Hepatocyte (in vitro differentiated cells): ENCODE data around the gene ANKHD1. TPM values are rescaled to one million over a fixed set of nuclear protein-coding genes. Genes with fewer than 3 reads are reported as not detected.
"Not testable (repeated sequence)": the region's sequence is repeated elsewhere in the genome, so short reads cannot be mapped to it uniquely, and the experiment has no call there.

Experiments
- DNase-seq: peaks from one replicate; pipeline ENCODE4 v3.0.0-alpha.2; 2016; ENCODE audit warnings: low spot score
- H2AFZ ChIP-seq: fragments of 200-600 bp; sonication (generic); 2 replicates; pipeline ENCODE4 v1.6.0; 2016; ENCODE audit warnings: antibody characterized with exemption, mild to moderate bottlenecking
- H3K27ac ChIP-seq: fragments of 200-600 bp; sonication (generic); 2 replicates; pipeline ENCODE4 v1.5.1; 2016; ENCODE audit warnings: mild to moderate bottlenecking
- H3K27me3 ChIP-seq: fragments of 200-600 bp; sonication (generic); 2 replicates; pipeline ENCODE4 v1.6.1; 2016
- H3K36me3 ChIP-seq: fragments of 200-600 bp; sonication (generic); replicated peaks from 2 replicates; pipeline ENCODE4 v1.5.1; 2016; ENCODE audit warnings: low read depth; ENCODE audit not compliant: insufficient read depth
- H3K4me1 ChIP-seq: fragments of 200-600 bp; sonication (generic); 2 replicates; pipeline ENCODE4 v1.5.1; 2016; ENCODE audit warnings: mild to moderate bottlenecking, moderate library complexity; ENCODE audit not compliant: insufficient read depth
- H3K4me2 ChIP-seq: fragments of 200-600 bp; sonication (generic); 2 replicates; pipeline ENCODE4 v1.6.0; 2016
- H3K4me3 ChIP-seq: fragments of 200-600 bp; sonication (generic); 2 replicates; pipeline ENCODE4 v1.5.1; 2016; ENCODE audit warnings: mild to moderate bottlenecking
- H3K79me2 ChIP-seq: fragments of 200-600 bp; sonication (generic); 2 replicates; pipeline ENCODE4 v1.6.0; 2017; ENCODE audit warnings: mild to moderate bottlenecking
- H3K9me2 ChIP-seq: fragments of 200-600 bp; sonication (generic); replicated peaks from 2 replicates; pipeline ENCODE4 v1.6.0; 2017; ENCODE audit warnings: mild to moderate bottlenecking; ENCODE audit not compliant: insufficient read depth
- H3K9me3 ChIP-seq: fragments of 200-600 bp; sonication (generic); 2 replicates; pipeline ENCODE4 v1.5.1; 2016; ENCODE audit warnings: low read depth, mild to moderate bottlenecking
- H4K20me1 ChIP-seq: fragments of 200-600 bp; sonication (generic); 2 replicates; pipeline ENCODE4 v1.6.0; 2016; ENCODE audit warnings: mild to moderate bottlenecking; ENCODE audit not compliant: insufficient read depth, poor library complexity, severe bottlenecking
- CTCF ChIP-seq: fragments of 200-600 bp; sonication (generic); IDR thresholded peaks from 2 replicates; pipeline ENCODE4 v1.5.1; 2016; ENCODE audit warnings: antibody characterized with exemption, mild to moderate bottlenecking; ENCODE audit not compliant: poor library complexity
- EZH2 ChIP-seq: fragments of 200-600 bp; sonication (generic); IDR thresholded peaks from 2 replicates; pipeline ENCODE4 v1.6.1; 2016; ENCODE audit warnings: antibody characterized with exemption, mild to moderate bottlenecking, borderline replicate concordance
- EZH2phosphoT487 ChIP-seq: fragments of 200-600 bp; sonication (generic); IDR thresholded peaks from one replicate; pipeline ENCODE4 v1.6.1; 2018; ENCODE audit warnings: antibody characterized with exemption, mild to moderate bottlenecking, low read depth, moderate library complexity; ENCODE audit not compliant: unreplicated experiment, severe bottlenecking
- whole genome bisulfite sequencing: methylation state at CpG from one replicate; pipeline ENCODE4 v1.1.6; 2016; ENCODE audit warnings: low lambda C conversion rate; ENCODE audit errors: missing lambda C conversion rate; 5-methylcytosine and 5-hydroxymethylcytosine counted together
- polyA plus RNA-seq: library from polyadenylated mRNA; unstranded; fragments of >200 nt; fragmentation: Nextera tagmentation; extraction: Ambion mirVana; gene quantifications from 2 replicates; pipeline ENCODE4 v1.2.1, GENCODE V29; 2016
- total RNA-seq: library from RNA; depleted of rRNA; stranded (reverse); fragments of >200 nt; gene quantifications from 2 replicates; pipeline ENCODE4 v1.2.3, GENCODE V29; 2014

ANKHD1 gene
- total and polyA plus RNA-seq, 2 experiments from 2014 or later = 53.6 to 70.7 TPM

- Histone ChIP-seq H3K79me2 (no peaks in the 10 kb centered on the region), H3K9me3 (no peaks in the 10 kb centered on the region), H4K20me1 (no peaks in the 10 kb centered on the region), H3K27ac (no peak overlapping the region), H3K4me3 (no peak overlapping the region), H2AFZ (no peak overlapping the region), H3K4me2 (no peak overlapping the region), H3K4me1 (no peaks in the 10 kb centered on the region), H3K9me2 (no peaks in the 10 kb centered on the region), H3K36me3 (no peaks in the 10 kb centered on the region), H3K27me3 (no peaks in the 10 kb centered on the region)
- WGBS = 93% methylated on average over 3 of the region's 3 CpGs
- TF ChIP-seq CTCF (no peak), EZH2phosphoT487 (no peak), EZH2 (no peak)
- DNase-seq = no peak
These were observed 78.8 kb downstream of the ANKHD1 start for GRCh38 chr5:140480310-140481014.

GRCh38 chr5:140481758-140482157, 80.1 kb downstream of the ANKHD1 start:
- Histone ChIP-seq H3K27ac (no peak overlapping the region), H2AFZ (no peak overlapping the region), H3K27me3 (no peaks in the 10 kb centered on the region), H3K4me3 (no peak overlapping the region), H3K4me2 (no peak overlapping the region), H3K9me2 (no peaks in the 10 kb centered on the region), H3K36me3 (no peaks in the 10 kb centered on the region), H4K20me1 (no peaks in the 10 kb centered on the region), H3K79me2 (no peaks in the 10 kb centered on the region), H3K4me1 (no peaks in the 10 kb centered on the region), H3K9me3 (no peaks in the 10 kb centered on the region)
- DNase-seq = no peak
- TF ChIP-seq EZH2 (no peak), CTCF (no peak), EZH2phosphoT487 (no peak)
- WGBS = 90% methylated on average over 2 of the region's 2 CpGs

GRCh38 chr5:140483055-140483454, 81.4 kb downstream of the ANKHD1 start:
- H3K79me2 ChIP-seq = no peaks in the 10 kb centered on the region
- no peak for TF ChIP-seq EZH2
- TF ChIP-seq EZH2phosphoT487 = no peak
- TF ChIP-seq CTCF = no peak
- no peak overlapping the region for H2AFZ ChIP-seq
- DNase-seq = no peak
- no peaks in the 10 kb centered on the region for H4K20me1 ChIP-seq
- no peaks in the 10 kb centered on the region for H3K9me2 ChIP-seq
- H3K4me2 ChIP-seq = no peak overlapping the region
- H3K9me3 ChIP-seq = no peaks in the 10 kb centered on the region
- no peaks in the 10 kb centered on the region for H3K36me3 ChIP-seq
- H3K4me1 ChIP-seq = no peaks in the 10 kb centered on the region
- no peak overlapping the region for H3K27ac ChIP-seq
- no peak overlapping the region for H3K4me3 ChIP-seq
- H3K27me3 ChIP-seq = no peaks in the 10 kb centered on the region
- 97% methylated on average over 1 of the region's 1 CpG for WGBS

GRCh38 chr5:140488141-140488540, 86.5 kb downstream of the ANKHD1 start:
- not testable (repeated sequence) for H3K9me3 ChIP-seq, H3K4me3 ChIP-seq, H3K79me2 ChIP-seq, H2AFZ ChIP-seq, H3K4me1 ChIP-seq, H3K36me3 ChIP-seq, H3K9me2 ChIP-seq, DNase-seq, H4K20me1 ChIP-seq, H3K4me2 ChIP-seq, H3K27me3 ChIP-seq, H3K27ac ChIP-seq
- WGBS = 99% methylated on average over 4 of the region's 4 CpGs
